HG02884 (cell line): ENCODE results near the gene AKR1C2.
"Not testable (repeated sequence)": the region's sequence is repeated elsewhere in the genome, so short reads cannot be mapped to it uniquely, and the experiment has no call there.

Source experiments
- ATAC-seq: cut with Tn5 transposase; IDR thresholded peaks from one replicate; pipeline ENCODE4 v1.9.1; 2021; ENCODE audit warnings: mild to moderate bottlenecking, moderate library complexity; ENCODE audit not compliant: unreplicated experiment

AKR1C2 gene

DNA sequence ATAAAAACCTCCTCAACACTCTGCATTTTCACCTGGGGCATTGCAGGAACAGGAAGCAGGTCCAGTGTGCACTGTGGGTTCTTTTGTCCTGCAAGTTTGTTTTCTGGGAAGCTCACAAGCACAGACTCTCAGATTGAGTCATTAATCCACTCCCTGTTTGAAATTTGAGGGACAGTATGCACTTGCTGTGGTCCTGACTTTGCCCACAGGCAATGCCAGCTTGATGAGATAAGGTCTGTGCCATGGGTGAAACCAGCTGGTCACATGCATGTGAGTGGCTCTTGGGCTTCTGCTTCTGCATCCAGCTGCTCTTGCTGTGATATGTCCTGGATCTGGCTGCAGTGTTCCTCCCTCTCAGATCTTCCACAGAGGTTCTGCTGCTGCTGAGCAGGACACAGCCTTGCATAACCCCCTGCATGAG lies 21.8 kb upstream of the AKR1C2 start:
- ATAC-seq, result not testable (repeated sequence)

DNA sequence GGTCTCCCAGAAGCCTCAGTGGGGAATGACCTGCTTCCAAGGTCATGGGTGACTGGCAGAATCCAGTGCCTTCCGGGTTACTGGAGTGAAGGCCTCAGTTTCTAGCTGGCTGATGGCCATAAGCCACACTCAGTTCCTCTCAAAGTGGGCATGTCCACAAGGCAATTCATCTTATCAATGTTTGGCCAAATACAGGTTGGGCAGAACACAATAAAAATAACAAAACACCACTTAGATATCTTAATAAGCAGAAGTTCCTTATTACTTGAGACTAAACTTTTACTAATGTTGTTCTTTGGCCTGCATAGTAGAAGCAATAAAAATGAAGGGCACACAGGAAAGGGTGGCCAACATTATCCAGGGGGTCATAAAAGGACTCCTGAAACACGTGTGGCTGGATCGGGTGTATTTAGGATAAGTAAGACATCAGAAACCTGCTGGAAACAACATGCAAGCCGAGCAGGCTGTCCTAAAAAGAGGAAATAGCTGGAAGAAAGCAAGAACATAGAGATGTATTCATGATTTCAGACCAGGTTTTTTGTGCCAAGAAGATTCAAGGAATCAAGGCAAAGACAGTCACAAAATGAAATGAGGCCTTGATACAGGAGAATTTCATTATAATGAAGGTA lies 19.6 kb upstream of the AKR1C2 start:
- no peak for ATAC-seq

GRCh38 chr10:5021624-5022290 lies 18.1 kb upstream of the AKR1C2 start:
- not testable (repeated sequence) for ATAC-seq

GRCh38 chr10:5019770-5020612 lies 16.3 kb upstream of the AKR1C2 start:
- not testable (repeated sequence) for ATAC-seq

GRCh38 chr10:5018671-5019277 lies 15.1 kb upstream of the AKR1C2 start:
- not testable (repeated sequence) for ATAC-seq

- ATAC-seq, result no peak
Measured at GRCh38 chr10:5018134-5018533, 14.5 kb upstream of the AKR1C2 start.

DNA sequence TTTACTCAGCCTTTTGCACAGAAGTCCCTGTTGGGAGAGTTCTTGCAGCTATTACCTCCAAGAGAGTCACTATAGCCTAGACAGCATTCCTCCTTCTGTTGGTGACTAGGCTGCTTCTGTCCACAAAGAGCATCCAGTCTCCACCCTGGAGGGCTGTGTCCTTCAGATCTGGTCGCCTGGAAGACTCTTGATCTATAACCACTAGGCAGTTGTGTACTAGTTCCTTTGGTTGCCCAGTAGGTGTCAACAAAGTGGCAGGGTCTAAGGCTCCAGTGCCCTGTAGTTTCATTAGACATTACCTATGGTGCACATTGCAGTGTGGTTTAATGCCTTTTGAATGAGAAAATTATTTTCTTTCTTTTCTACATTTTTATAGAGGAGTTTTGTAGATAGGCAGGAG lies 11.3 kb upstream of the AKR1C2 start:
- no peak for ATAC-seq

DNA sequence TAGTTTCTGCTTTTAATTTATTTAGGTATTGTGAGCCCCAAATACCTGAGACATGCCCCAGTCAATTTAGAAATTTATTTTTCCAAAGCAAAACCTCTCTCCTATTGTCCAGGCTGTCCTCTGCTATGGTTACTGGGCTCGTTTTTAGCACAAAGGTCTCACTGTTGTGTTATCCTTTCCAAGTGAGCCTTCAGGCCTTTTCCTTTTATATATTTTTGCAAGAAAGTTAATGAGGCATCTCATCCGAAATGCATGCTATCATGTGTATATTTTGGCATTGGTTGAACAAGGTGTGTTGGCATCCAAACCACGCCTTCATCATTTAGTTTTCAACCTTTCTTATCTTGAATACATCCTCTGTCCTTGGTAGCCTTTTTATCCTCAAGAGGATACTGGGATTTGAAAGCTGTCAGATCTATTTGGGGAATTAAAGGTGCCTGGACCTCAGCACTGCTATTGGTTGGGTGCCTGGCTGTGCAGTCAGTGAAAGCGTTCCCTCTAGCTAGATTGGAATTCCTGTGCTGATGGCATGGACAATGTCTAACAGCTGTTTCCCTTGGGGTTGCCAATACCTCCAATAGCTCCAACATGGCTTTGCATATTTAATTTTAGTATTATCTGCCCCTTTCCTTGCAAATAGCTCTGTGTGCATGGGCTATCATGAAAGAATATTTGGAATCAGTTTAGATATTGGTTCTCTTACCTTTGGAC lies 10.7 kb upstream of the AKR1C2 start:
- not testable (repeated sequence) for ATAC-seq

GRCh38 chr10:5013385-5013784 lies 9.7 kb upstream of the AKR1C2 start:
- no peak for ATAC-seq

GRCh38 chr10:5012595-5012994 lies 8.9 kb upstream of the AKR1C2 start:
- no peak for ATAC-seq

DNA sequence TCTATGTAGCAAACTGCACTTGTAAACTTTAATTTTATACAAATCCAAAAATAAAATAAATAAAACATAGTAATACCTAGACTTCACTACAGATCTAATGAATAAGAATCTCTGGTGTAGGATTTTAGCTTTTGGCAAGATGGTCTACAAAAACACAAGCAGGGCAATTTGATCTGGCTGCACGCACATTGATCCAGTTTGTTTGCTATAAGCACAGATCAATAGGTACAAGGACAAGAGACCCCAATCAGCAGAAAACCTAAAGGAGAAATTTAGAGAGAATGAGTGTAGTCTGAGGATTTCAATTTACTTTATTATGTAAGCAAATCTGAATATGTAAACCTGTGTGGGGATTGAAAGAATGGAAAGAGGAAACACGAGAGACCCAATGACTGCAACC lies 7.7 kb upstream of the AKR1C2 start:
- ATAC-seq, result not testable (repeated sequence)

DNA sequence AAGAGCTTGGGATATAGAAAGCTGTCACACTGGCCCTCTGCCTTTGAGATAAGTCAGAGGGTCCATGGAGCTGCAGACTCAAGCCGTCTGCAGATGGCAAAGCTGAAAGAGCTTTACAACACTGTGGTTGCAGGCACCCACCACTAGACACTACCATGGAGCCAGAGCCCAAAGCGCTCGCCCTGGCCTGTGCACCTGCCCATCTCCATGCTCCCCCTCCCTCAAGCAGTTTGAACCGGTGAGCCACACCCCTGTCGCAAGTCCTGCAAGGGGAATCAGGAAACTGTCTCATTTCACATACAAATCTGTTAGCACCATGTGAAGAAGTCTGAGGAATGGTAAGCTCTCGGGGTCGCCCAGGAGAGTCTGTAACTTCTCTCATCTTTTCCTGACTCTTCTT lies 6.4 kb upstream of the AKR1C2 start:
- ATAC-seq, result not testable (repeated sequence)

GRCh38 chr10:5008857-5009548 lies 5.3 kb upstream of the AKR1C2 start:
- ATAC-seq, result not testable (repeated sequence)

DNA sequence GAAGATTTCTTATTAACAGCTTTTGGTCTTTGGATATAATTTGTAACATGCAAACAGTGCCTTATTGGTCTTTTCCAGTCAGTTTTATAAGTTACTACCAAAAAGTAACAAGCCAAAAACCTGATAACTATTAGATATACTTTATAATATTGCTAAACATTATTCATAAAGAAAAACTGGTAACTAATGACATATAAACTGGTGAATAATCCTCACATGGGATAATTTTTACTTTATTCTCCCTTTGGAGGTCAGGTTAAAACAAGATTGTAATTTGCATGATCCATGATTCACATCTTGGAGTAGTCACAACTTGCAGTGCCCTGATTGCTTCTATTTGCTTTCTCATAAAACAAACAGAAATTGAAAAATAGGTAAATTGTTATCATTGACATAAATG lies 844 bp upstream of the AKR1C2 start:
- ATAC-seq, result not testable (repeated sequence)

- not testable (repeated sequence) for ATAC-seq
Measured at GRCh38 chr10:5004030-5004385, 351 bp upstream of the AKR1C2 start.

GRCh38 chr10:5002013-5002727 lies 1.5 kb downstream of the AKR1C2 start:
- no peak for ATAC-seq

DNA sequence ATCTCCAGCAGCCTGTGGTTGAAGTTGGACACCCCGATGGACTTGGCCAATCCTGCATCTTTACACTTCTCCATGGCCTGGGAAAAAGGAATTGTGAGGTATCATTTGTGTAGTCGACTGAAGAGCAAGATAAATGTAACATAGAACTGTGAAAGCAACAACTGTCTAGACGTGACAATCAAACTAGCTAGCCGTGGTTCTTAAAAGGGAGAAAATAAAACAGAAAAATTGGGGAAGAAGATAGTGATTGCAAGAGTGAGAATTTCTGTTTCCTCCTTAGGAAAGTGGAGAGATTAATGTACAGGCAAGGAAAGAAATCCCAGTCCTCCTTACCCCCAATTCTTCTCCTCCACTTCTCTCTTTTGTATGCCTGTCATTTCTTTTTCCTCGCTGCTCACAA lies 5.0 kb downstream of the AKR1C2 start:
- ATAC-seq, result no peak

DNA sequence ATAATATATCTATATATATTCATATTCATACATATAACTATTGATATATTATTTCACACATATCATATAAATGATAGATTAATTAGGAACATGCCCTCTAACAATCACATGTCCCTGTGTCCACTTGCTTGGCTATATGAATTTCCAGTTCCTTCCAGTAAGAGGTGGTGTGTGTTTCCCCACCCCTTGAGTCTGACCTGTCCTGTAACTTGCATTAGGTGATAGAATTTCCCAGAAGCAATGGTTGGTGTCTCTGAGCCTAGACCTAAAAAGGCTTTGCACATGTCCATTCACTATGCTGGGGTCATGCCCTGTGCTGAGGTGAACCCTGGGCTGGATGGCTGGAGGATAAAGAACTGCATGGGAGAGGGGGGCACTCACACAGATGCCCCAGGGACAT lies 9.4 kb downstream of the AKR1C2 start:
- not testable (repeated sequence) for ATAC-seq

GRCh38 chr10:4992564-4992963 lies 11.1 kb downstream of the AKR1C2 start:
- not testable (repeated sequence) for ATAC-seq
